ENCODE measurements around the gene JAG1. TPM values are rescaled to one million over a fixed set of nuclear protein-coding genes. Genes with fewer than 3 reads are reported as not detected.
A peak's percentile ranks its signal among the peaks of the same experiment; 100 is the strongest.

JAG1 gene
- total and polyA plus RNA-seq, 8 donors = 13.9 to 60.1 (median 25.1) TPM

GRCh38 chr20:10629946-10630650 lies 43.7 kb downstream of the JAG1 start:
- peaks cover 0 to 4% (median 0%) of the 10 kb centered on the region in 3 donors for H3K4me1 ChIP-seq
- no peaks in the 10 kb centered on the region for H3K36me3 ChIP-seq
- intact Hi-C loops (cut with DNase I) = no loop called here
- H3K9me3 ChIP-seq = no peaks in the 10 kb centered on the region
- H3K4me3 ChIP-seq = no peak overlapping the region
- no peak overlapping the region for H3K27ac ChIP-seq
- DNase-seq (no peak), FAIRE-seq (no peak), ATAC-seq (no peak)
- 91 to 93% methylated on average over 9 of the region's 9 CpGs for WGBS, 2 donors
- no peak for TF ChIP-seq CTCF (IDR thresholded peaks at IDR 0.05)
- H3K27me3 ChIP-seq = no peaks in the 10 kb centered on the region

- TF ChIP-seq CTCF (IDR thresholded peaks at IDR 0.05) = no peak
- no peak for DNase-seq
- Histone ChIP-seq H3K4me1 (peaks cover 0 to 4% (median 0%) of the 10 kb centered on the region in 3 donors), H3K36me3 (no peaks in the 10 kb centered on the region), H3K4me3 (no peak overlapping the region), H3K27ac (no peak overlapping the region), H3K9me3 (no peaks in the 10 kb centered on the region), H3K27me3 (no peaks in the 10 kb centered on the region)
- WGBS, 2 donors = 84 to 87% methylated on average over 3 of the region's 3 CpGs
- intact Hi-C loops (cut with DNase I) = no loop called here
- no peak for FAIRE-seq
- peak in 2 of 4 donors; percentile 35 to 50 for ATAC-seq
Observed at GRCh38 chr20:10626896-10627295, 46.9 kb downstream of the JAG1 start.

GRCh38 chr20:10625641-10626040 lies 48.2 kb downstream of the JAG1 start:
- H3K9me3 ChIP-seq = no peaks in the 10 kb centered on the region
- no peak for DNase-seq
- FAIRE-seq = no peak

GRCh38 chr20:10622657-10623418 lies 51.0 kb downstream of the JAG1 start:
- no peaks in the 10 kb centered on the region for H3K9me3 ChIP-seq
- FAIRE-seq (no peak), DNase-seq (peak in 1 of 6 donors; percentile 38), ATAC-seq (peak in 3 of 4 donors; percentile 63 to 71 (median 64))
- H3K36me3 ChIP-seq = no peaks in the 10 kb centered on the region
- no peak for TF ChIP-seq CTCF (IDR thresholded peaks at IDR 0.05)
- intact Hi-C loops (cut with DNase I) = no loop called here
- WGBS, 2 donors = 86 to 89% methylated on average over 16 of the region's 16 CpGs
- H3K27me3 ChIP-seq = no peaks in the 10 kb centered on the region
- no peak overlapping the region for H3K4me3 ChIP-seq
- H3K4me1 ChIP-seq = peaks cover 0 to 4% (median 0%) of the 10 kb centered on the region in 3 donors
- peak overlapping the region in 2 of 4 donors; percentile 9 to 38 for H3K27ac ChIP-seq

More at GRCh38 chr20:10625641-10626040, 48.2 kb downstream of the JAG1 start:
- H3K36me3 ChIP-seq = no peaks in the 10 kb centered on the region
- peaks cover 0 to 4% (median 0%) of the 10 kb centered on the region in 3 donors for H3K4me1 ChIP-seq
- no peaks in the 10 kb centered on the region for H3K27me3 ChIP-seq
- H3K4me3 ChIP-seq = no peak overlapping the region
- H3K27ac ChIP-seq = no peak overlapping the region
- no peak for ATAC-seq
- intact Hi-C loops (cut with DNase I) = no loop called here
- WGBS, 2 donors = 95 to 100% methylated on average over 2 of the region's 2 CpGs
- no peak for TF ChIP-seq CTCF (IDR thresholded peaks at IDR 0.05)

Data from pancreas (tissue), 10 donors.